Measurements from ENCODE around the gene LACTB.

DNA sequence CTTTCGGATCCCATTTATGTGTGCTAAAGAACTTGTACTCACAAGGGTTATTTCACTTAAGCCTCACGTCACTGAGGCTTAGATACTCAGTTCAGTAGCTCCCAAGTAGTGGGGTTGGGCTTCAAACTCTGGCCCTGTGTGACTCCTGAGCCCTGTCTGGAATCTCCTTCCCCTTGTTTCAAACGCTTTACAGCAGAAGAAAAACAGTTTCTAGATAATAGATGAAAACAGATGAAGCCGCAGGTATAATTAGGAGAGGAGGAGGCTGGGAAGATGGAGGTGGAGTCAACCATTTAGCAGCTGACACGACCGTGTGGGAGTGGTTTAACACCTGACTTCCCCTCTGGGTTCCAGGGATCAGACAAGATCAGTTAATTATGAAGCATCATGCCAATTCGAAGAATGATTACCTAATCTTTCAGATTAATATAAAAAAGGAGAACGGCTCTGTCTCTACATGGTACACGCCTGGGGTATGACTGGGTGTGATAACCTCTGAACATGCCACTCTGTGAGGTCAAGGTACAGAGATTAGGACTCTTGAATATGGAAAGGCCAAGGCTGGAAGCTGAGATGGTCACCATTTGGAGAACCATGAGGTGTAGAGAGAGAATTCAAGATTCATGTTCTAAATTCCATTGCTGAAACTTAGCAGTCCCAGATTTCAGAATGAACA lies 48.0 kb upstream of the LACTB start:
- TF ChIP-seq, protein P1, sequence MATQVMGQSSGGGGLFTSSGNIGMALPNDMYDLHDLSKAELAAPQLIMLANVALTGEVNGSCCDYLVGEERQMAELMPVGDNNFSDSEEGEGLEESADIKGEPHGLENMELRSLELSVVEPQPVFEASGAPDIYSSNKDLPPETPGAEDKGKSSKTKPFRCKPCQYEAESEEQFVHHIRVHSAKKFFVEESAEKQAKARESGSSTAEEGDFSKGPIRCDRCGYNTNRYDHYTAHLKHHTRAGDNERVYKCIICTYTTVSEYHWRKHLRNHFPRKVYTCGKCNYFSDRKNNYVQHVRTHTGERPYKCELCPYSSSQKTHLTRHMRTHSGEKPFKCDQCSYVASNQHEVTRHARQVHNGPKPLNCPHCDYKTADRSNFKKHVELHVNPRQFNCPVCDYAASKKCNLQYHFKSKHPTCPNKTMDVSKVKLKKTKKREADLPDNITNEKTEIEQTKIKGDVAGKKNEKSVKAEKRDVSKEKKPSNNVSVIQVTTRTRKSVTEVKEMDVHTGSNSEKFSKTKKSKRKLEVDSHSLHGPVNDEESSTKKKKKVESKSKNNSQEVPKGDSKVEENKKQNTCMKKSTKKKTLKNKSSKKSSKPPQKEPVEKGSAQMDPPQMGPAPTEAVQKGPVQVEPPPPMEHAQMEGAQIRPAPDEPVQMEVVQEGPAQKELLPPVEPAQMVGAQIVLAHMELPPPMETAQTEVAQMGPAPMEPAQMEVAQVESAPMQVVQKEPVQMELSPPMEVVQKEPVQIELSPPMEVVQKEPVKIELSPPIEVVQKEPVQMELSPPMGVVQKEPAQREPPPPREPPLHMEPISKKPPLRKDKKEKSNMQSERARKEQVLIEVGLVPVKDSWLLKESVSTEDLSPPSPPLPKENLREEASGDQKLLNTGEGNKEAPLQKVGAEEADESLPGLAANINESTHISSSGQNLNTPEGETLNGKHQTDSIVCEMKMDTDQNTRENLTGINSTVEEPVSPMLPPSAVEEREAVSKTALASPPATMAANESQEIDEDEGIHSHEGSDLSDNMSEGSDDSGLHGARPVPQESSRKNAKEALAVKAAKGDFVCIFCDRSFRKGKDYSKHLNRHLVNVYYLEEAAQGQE (IDR thresholded peaks at IDR 0.05; ENCODE audit: borderline replicate concordance), result no peak
- no peak for TF ChIP-seq EZH2 (IDR thresholded peaks at IDR 0.05; ENCODE audit: borderline replicate concordance, insufficient read depth, low read length, poor library complexity, severe bottlenecking)
- TF ChIP-seq EP300 (conservative IDR thresholded peaks at IDR 0.05; ENCODE audit: poor library complexity, severe bottlenecking), result no peak
- no peak for TF ChIP-seq RAD21 (conservative IDR thresholded peaks at IDR 0.05)
- TF ChIP-seq, protein P2, sequence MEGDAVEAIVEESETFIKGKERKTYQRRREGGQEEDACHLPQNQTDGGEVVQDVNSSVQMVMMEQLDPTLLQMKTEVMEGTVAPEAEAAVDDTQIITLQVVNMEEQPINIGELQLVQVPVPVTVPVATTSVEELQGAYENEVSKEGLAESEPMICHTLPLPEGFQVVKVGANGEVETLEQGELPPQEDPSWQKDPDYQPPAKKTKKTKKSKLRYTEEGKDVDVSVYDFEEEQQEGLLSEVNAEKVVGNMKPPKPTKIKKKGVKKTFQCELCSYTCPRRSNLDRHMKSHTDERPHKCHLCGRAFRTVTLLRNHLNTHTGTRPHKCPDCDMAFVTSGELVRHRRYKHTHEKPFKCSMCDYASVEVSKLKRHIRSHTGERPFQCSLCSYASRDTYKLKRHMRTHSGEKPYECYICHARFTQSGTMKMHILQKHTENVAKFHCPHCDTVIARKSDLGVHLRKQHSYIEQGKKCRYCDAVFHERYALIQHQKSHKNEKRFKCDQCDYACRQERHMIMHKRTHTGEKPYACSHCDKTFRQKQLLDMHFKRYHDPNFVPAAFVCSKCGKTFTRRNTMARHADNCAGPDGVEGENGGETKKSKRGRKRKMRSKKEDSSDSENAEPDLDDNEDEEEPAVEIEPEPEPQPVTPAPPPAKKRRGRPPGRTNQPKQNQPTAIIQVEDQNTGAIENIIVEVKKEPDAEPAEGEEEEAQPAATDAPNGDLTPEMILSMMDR (IDR thresholded peaks at IDR 0.05; ENCODE audit: poor library complexity, severe bottlenecking), result no peak
- no peak for TF ChIP-seq SMC3 (conservative IDR thresholded peaks at IDR 0.05; ENCODE audit: poor library complexity)
- no peak for TF ChIP-seq MXI1 (conservative IDR thresholded peaks at IDR 0.05; ENCODE audit: poor library complexity, severe bottlenecking)
- TF ChIP-seq POLR2AphosphoS5 (IDR thresholded peaks at IDR 0.05), result no peak
